Body of pancreas (tissue), 4 donors: Measurements from ENCODE around the gene WNK2. TPM values are rescaled to one million over a fixed set of nuclear protein-coding genes. Genes with fewer than 3 reads are reported as not detected.
"Not testable (repeated sequence)": the region's sequence is repeated elsewhere in the genome, so short reads cannot be mapped to it uniquely, and the experiment has no call there.

Experiments used
- ATAC-seq: fragments of 150-250 bp; one replicate; pipeline ENCODE4 v1.9.1; 2016
- DNase-seq, 4 donors: peaks; one replicate each; pipeline ENCODE4 v3.0.0-alpha.2; 2019
- H3K27ac ChIP-seq, 4 donors: fragments of 200-600 bp; sonication (generic); 1 replicate in 3 of 4; 2 replicates in 1 of 4; pipeline versions ENCODE4 v1.5.1 to v1.6.1; 2016 to 2019; ENCODE audit warnings: mild to moderate bottlenecking in 1 of 4, mixed read lengths in 1 of 4, moderate library complexity in 1 of 4
- H3K27me3 ChIP-seq, 2 donors: fragments of 200-600 bp; sonication (generic); one replicate each; pipeline ENCODE4 v1.6.0; 2016; ENCODE audit warnings: mild to moderate bottlenecking in 1 of 2
- H3K36me3 ChIP-seq, 2 donors: fragments of 200-600 bp; sonication (generic); replicated peaks in 1 of 2; 2 replicates each; pipeline ENCODE4 v1.5.1; 2016; ENCODE audit warnings: low read depth in 2 of 2; ENCODE audit not compliant: insufficient read depth in 1 of 2
- H3K4me1 ChIP-seq: fragments of 200-600 bp; sonication (generic); one replicate; pipeline ENCODE4 v1.6.0; 2016
- H3K4me3 ChIP-seq, 2 donors: fragments of 200-600 bp; sonication (generic); 1 replicate in 1 of 2; 2 replicates in 1 of 2; pipeline ENCODE4 v1.5.1; 2016 to 2019
- H3K9me3 ChIP-seq, 3 donors: fragments of 200-600 bp; sonication (generic); 1 replicate in 2 of 3; 2 replicates in 1 of 3; pipeline ENCODE4 v1.5.1; 2016
- POLR2A ChIP-seq, 3 donors: fragments of 450-650 bp; IDR thresholded peaks; one replicate each; pipeline ENCODE4 v1.6.1; 2016; ENCODE audit warnings: antibody characterized with exemption in 3 of 3, mild to moderate bottlenecking in 2 of 3
- whole genome bisulfite sequencing, 2 donors: methylation state at CpG; one replicate each; pipeline ENCODE4 v1.1.5; 2017; 5-methylcytosine and 5-hydroxymethylcytosine counted together
- intact Hi-C: fragments of 100-400 bp; cut with DNase I; formaldehyde crosslinking; loops from one replicate; pipeline ENCODE4 v1.15.1; 2023
- total RNA-seq, 2 donors: library from RNA; depleted of rRNA; stranded (reverse); fragments of >200 nt; gene quantifications; one replicate each; pipeline ENCODE4 v1.1.0, GENCODE V29; 2016
- TF ChIP-seq, protein P1 (sequence below), 7 experiments: fragments of 450-650 bp in 4 of 7; fragments of 200-600 bp in 3 of 7; sonication (generic) in 3 of 7; IDR thresholded peaks; one replicate each; pipeline ENCODE4 v1.5.1; 2016 to 2019; ENCODE audit warnings: antibody characterized with exemption in 7 of 7

The WNK2 gene
- total RNA-seq, 2 donors from 2014 or later, result 85.4 to 173 TPM

DNA sequence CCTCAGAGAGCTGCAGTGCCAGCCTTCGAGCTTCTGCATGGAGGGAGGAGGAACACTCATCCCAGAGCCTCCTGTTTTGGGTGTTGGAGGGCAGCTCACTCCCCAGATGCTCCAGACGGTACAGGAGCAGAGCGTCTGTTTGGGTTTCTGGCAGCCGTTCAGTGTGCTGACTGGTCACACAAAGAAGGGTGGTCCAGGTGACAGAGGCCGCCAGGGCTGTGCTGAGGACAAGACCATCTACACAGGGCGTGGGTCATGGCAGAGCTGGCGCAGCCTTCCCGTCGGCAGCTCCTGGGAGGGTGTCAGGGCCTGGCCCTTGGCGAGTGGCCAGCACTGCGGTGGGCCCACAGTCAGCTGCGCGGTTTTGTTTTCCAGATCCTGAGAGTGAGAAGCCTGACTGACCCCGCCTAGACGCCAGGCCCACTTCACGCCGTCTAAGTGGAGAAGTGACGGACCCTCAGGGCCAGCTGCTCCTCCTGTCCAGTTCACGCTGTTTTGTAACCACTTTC, 136.1 kb downstream of the WNK2 start:
- Histone ChIP-seq H3K27ac (no peak overlapping the region), H3K36me3 (no peaks in the 10 kb centered on the region), H3K27me3 (no peaks in the 10 kb centered on the region), H3K4me1 (no peaks in the 10 kb centered on the region), H3K4me3 (no peak overlapping the region), H3K9me3 (no peaks in the 10 kb centered on the region)
- DNase-seq, result no peak
- no peak for ATAC-seq
- intact Hi-C loops, result no loop called here
- 87 to 94% methylated on average over 6 to 19 of the region's 19 CpGs for WGBS, 2 donors
- no peak for TF ChIP-seq POLR2A (IDR thresholded peaks at IDR 0.05)
- TF ChIP-seq, protein P1, sequence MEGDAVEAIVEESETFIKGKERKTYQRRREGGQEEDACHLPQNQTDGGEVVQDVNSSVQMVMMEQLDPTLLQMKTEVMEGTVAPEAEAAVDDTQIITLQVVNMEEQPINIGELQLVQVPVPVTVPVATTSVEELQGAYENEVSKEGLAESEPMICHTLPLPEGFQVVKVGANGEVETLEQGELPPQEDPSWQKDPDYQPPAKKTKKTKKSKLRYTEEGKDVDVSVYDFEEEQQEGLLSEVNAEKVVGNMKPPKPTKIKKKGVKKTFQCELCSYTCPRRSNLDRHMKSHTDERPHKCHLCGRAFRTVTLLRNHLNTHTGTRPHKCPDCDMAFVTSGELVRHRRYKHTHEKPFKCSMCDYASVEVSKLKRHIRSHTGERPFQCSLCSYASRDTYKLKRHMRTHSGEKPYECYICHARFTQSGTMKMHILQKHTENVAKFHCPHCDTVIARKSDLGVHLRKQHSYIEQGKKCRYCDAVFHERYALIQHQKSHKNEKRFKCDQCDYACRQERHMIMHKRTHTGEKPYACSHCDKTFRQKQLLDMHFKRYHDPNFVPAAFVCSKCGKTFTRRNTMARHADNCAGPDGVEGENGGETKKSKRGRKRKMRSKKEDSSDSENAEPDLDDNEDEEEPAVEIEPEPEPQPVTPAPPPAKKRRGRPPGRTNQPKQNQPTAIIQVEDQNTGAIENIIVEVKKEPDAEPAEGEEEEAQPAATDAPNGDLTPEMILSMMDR (IDR thresholded peaks at IDR 0.05), result no peak

DNA sequence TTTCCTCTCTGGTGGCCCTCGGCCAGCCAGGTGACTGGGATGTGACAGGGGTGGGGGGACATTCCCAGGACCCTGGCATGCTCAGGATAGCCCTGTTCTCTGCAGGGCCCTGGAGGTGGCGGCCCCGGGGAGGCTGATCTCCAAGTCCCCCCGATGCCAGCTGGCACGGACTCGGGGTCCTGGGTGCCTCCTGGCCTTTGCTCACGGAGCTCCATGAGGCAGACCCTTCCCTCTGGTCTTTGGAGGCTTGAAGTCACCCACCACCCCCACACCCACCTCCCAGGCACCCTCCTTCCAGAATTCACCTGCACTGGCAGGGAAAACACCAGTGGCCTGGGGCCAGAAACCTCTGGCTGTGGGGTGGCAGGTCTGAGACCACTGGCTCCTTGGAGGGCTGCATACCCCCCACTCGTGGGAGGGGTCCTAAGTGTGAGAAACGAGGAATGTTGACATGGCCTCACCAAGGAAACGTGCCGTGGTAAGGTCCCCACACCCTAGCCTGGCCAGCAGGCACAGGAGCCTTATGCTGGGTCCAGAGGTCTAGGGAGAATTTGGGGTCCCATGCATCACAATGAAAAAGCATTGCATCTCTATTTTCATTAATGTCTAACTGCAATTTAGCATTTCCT, 136.8 kb downstream of the WNK2 start:
- Histone ChIP-seq H3K9me3 (no peaks in the 10 kb centered on the region), H3K36me3 (no peaks in the 10 kb centered on the region), H3K4me3 (no peak overlapping the region), H3K4me1 (no peaks in the 10 kb centered on the region), H3K27me3 (no peaks in the 10 kb centered on the region), H3K27ac (no peak overlapping the region)
- ATAC-seq (no peak), DNase-seq (no peak)
- intact Hi-C loops, result no loop called here
- WGBS, 2 donors, result 77 to 92% methylated on average over 10 to 11 of the region's 11 CpGs
- TF ChIP-seq POLR2A (IDR thresholded peaks at IDR 0.05), result no peak
- TF ChIP-seq, protein P1 (IDR thresholded peaks at IDR 0.05), result no peak

DNA sequence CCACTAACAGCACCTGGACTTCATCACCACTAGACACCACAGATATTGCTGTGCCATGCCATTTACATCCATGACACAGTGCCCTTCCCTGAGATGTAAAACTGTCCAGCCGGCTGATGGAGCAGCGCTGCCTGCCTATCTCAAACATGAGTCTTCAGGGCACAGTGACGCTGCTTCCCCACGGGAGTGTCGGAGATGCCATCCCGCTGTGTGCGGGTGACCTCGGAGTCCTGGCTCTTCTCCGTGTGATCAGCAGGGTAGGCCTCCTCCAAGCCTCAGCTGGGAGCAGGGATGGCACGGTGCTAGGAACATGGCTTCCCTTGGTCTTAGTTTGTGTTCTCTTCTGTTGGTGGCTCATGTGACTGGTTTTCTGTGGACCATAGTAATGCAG, 137.3 kb downstream of the WNK2 start:
- Histone ChIP-seq H3K4me1 (no peaks in the 10 kb centered on the region), H3K27ac (no peak overlapping the region), H3K36me3 (no peaks in the 10 kb centered on the region), H3K9me3 (no peaks in the 10 kb centered on the region), H3K4me3 (no peak overlapping the region), H3K27me3 (no peaks in the 10 kb centered on the region)
- ATAC-seq, result no peak
- TF ChIP-seq, protein P1 (IDR thresholded peaks at IDR 0.05), result no peak
- no peak for TF ChIP-seq POLR2A (IDR thresholded peaks at IDR 0.05)
- intact Hi-C loops, result no loop called here
- no peak for DNase-seq
- WGBS, 2 donors, result 93% methylated on average over 8 to 10 of the region's 10 CpGs

DNA sequence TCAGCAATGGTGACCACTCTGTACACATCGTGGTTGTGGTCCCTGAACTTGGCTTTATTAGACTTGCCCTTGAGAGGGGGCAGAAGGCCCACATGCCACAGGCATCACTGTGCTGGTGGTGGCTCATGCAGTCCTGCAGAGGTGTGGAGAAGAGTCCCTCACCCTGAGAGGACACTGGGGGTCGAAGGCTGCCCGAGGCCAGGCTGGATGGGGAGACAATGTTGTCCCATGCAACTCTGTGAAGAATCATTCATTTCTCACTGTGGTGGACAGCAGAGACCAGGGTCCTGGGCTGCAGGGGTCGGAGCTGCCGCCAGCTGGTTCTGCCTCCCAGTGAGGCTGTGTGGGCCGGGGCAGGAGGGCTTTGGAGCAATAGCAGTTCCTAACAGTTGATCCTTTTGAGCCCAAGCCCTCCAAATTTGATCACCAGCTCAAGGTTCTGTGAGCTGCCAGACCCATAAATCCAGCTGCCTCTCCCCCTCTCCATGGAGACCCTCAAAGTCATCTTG, 139.6 kb downstream of the WNK2 start:
- H3K4me1 ChIP-seq, H3K4me3 ChIP-seq, intact Hi-C loops, ATAC-seq, H3K27me3 ChIP-seq, DNase-seq, H3K9me3 ChIP-seq, H3K27ac ChIP-seq, H3K36me3 ChIP-seq: not testable (repeated sequence)
- 80 to 93% methylated on average over 5 to 6 of the region's 6 CpGs for WGBS, 2 donors

DNA sequence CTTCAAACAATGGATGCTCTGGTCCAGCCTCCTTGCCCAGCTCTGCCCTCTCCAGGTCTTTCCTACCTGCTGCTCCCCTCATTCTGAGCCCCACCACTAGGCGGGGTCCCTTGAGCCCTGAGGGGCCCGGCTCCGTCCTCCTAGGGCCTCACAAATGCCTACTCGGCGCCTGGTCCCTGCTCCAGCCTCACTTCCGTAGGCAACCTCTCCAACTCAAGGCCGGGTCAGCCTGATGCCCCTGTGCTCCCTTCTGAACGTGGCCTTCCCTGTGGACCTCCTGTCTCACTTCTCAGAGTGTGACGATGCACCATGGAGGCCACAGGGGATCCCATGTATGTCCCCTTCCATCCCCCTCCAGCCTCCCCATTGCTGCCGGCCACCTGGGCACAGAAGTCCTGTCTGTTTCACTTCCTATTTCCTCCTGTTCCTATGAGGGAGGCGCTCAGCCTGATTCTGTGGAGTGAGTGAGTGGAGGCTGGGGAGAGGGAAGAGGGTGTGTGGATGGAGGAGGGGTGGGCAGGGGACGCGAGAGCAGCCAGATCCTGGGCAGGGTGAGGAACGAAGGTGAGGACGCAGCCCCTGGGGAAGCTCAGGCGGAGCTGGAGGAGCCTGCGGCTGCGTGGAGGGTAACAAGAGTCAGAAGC, 140.4 kb downstream of the WNK2 start:
- ATAC-seq, result no peak
- H3K27ac ChIP-seq, result no peak overlapping the region
- 70 to 72% methylated on average over 13 to 18 of the region's 18 CpGs for WGBS, 2 donors

More for the DNA sequence above, 140.4 kb downstream of the WNK2 start:
- intact Hi-C loops, result no loop called here
- no peaks in the 10 kb centered on the region for H3K27me3 ChIP-seq
- no peaks in the 10 kb centered on the region for H3K36me3 ChIP-seq
- TF ChIP-seq, protein P1 (IDR thresholded peaks at IDR 0.05), result no peak
- no peak for TF ChIP-seq POLR2A (IDR thresholded peaks at IDR 0.05)
- no peak for DNase-seq
- no peaks in the 10 kb centered on the region for H3K4me1 ChIP-seq
- H3K4me3 ChIP-seq, result no peak overlapping the region
- no peaks in the 10 kb centered on the region for H3K9me3 ChIP-seq
